ENCODE measurements around the gene C14orf132. TPM values are rescaled to one million over a fixed set of nuclear protein-coding genes. Genes with fewer than 3 reads are reported as not detected.

C14orf132 gene
- total and polyA plus RNA-seq, 2 experiments from 2014 or later: 13.9 to 14.1 TPM

GRCh38 chr14:96079066-96079465 lies 39.9 kb downstream of the C14orf132 start:
- Histone ChIP-seq H3K4me1 (ENCODE audit: low read depth) (peaks cover 3% of the 10 kb centered on the region), H3K4me3 (no peak overlapping the region), H3K27ac (no peak overlapping the region), H3K9me3 (ENCODE audit: low read depth) (no peaks in the 10 kb centered on the region), H3K27me3 (no peaks in the 10 kb centered on the region), H3K36me3 (no peaks in the 10 kb centered on the region)
- TF ChIP-seq CTCF (IDR thresholded peaks at IDR 0.05; ENCODE audit: low read depth, low read length): no peak
- DNase-seq (ENCODE audit: low read depth in 1 of 2, low spot score in 1 of 2): no peak

DNA sequence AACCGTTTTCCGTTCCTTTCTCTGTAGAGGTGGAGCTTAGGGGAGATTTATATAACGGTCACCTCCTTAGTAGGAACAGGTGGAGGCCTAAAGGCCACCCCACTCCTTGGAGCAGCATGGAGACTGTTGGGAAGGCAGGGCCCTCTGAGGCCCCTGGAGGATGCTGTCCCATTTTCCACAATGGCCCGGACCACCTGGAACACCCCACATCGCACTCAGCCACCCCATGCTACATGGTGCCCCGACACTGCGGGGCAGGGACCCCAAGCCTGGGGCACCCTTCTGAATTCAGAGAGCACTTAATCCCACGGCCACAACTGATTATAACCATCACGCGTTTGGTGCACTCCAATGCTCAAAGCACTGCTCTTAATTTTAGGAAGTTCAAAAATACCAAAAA lies 41.4 kb downstream of the C14orf132 start:
- Histone ChIP-seq H3K27ac (no peak overlapping the region), H3K36me3 (no peaks in the 10 kb centered on the region), H3K4me1 (ENCODE audit: low read depth) (peaks cover 3% of the 10 kb centered on the region), H3K4me3 (no peak overlapping the region), H3K27me3 (no peaks in the 10 kb centered on the region), H3K9me3 (ENCODE audit: low read depth) (no peaks in the 10 kb centered on the region)
- no peak for TF ChIP-seq CTCF (IDR thresholded peaks at IDR 0.05; ENCODE audit: low read depth, low read length)
- no peak for DNase-seq (ENCODE audit: low read depth in 1 of 2, low spot score in 1 of 2)

DNA sequence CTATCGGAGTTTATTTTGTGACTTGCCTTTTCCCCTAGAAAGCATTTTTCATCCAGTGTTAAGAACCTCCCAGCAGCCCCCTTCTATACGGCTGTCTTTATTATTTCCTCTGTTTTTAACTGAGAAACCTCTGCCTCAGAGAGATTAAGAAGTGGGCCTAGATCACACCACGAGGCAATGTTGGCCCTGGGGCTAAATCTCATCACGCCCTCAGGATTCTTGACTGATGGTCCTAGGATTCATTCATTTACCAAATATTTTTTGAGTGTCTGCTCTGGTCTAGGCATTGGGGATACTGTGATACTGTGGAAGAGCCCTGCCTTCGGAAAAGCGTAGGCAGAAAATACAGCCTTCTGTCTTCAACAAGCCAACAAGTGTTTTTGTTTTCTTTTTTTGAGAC lies 42.1 kb downstream of the C14orf132 start:
- Histone ChIP-seq H3K27ac (no peak overlapping the region), H3K36me3 (no peaks in the 10 kb centered on the region), H3K4me1 (ENCODE audit: low read depth) (peaks cover 3% of the 10 kb centered on the region), H3K9me3 (ENCODE audit: low read depth) (no peaks in the 10 kb centered on the region), H3K4me3 (no peak overlapping the region), H3K27me3 (no peaks in the 10 kb centered on the region)
- DNase-seq (ENCODE audit: low read depth in 1 of 2, low spot score in 1 of 2): no peak
- no peak for TF ChIP-seq CTCF (IDR thresholded peaks at IDR 0.05; ENCODE audit: low read depth, low read length)

- Histone ChIP-seq H3K9me3 (ENCODE audit: low read depth) (no peaks in the 10 kb centered on the region), H3K36me3 (no peaks in the 10 kb centered on the region), H3K27ac (no peak overlapping the region), H3K4me1 (ENCODE audit: low read depth) (peaks cover 3% of the 10 kb centered on the region), H3K27me3 (no peaks in the 10 kb centered on the region), H3K4me3 (no peak overlapping the region)
- no peak for DNase-seq (ENCODE audit: low read depth in 1 of 2, low spot score in 1 of 2)
- no peak for TF ChIP-seq CTCF (IDR thresholded peaks at IDR 0.05; ENCODE audit: low read depth, low read length)
These were observed 42.7 kb downstream of the C14orf132 start for GRCh38 chr14:96081767-96082400.

DNA sequence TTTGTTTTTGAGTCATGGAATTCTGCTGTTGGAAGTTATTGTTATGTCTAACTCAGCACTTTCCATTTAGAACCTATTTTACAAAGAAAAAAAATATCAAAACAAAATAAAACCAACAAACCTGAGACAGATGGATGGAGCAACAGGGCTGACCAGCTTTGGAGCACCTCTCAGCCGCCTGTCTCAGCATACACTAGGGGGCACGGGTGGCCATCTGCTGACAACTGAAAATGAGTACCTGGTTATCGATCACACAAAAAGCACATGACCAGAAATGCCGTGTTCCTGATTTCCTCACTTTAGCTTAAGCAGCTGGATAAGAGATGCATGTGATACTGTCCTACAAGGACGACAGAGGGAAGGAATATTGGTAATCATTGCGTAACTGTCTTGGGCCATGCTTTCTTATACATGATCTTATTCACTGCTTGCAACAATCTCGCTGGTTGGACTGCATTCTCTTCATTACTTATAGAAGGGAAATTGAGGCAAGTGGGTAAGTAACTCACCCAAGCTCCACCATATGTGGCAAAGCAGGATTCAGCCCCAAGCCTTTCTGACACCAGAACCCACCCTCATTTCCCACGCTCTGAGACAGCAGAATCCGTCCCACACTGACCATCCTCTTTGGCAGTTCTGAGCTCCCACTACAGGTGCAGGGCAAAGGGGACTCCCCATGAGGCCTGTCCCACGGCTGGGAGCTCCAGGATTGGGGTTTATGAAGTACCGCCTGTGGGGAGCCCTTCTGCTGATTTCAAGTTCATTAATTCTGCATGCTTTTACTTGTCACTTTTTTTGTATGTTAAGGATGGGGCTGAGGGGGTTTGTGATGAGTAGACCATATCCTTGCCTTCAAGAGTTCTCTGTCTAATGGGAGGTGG lies 43.5 kb downstream of the C14orf132 start:
- H3K4me3 ChIP-seq: no peak overlapping the region
- no peak for TF ChIP-seq CTCF (IDR thresholded peaks at IDR 0.05; ENCODE audit: low read depth, low read length)
- H3K4me1 ChIP-seq (ENCODE audit: low read depth): peaks cover 3% of the 10 kb centered on the region
- no peak overlapping the region for H3K27ac ChIP-seq
- no peaks in the 10 kb centered on the region for H3K36me3 ChIP-seq
- no peaks in the 10 kb centered on the region for H3K9me3 ChIP-seq (ENCODE audit: low read depth)
- H3K27me3 ChIP-seq: no peaks in the 10 kb centered on the region
- DNase-seq (ENCODE audit: low read depth in 1 of 2, low spot score in 1 of 2): no peak
